GM21360 (cell line): Measurements from ENCODE around the gene NRG2.

Experiments used
- ATAC-seq: cut with Tn5 transposase; IDR thresholded peaks from one replicate; pipeline ENCODE4 v1.9.1; 2021; ENCODE audit warnings: mild to moderate bottlenecking, moderate library complexity; ENCODE audit not compliant: unreplicated experiment

The NRG2 gene

DNA sequence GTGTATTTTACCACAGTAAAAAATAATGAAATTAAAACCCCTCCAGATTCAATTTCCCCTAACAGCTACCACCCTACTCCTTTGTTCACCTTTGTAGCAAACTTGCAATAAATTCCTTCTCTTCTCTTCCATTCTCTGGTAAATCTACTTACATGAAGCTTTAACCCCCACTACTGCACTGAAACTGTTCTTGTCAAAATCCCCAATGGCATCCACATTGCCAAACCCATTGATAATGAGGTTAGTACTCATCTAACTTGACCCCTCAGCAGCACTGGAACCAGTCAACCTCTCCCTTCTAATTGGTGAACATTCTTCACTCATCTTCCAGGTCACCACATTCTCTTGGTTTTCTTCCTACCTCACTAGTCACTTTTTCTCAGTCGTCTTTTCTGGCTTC is 29.6 kb downstream of the NRG2 start:
- no peak for ATAC-seq

DNA sequence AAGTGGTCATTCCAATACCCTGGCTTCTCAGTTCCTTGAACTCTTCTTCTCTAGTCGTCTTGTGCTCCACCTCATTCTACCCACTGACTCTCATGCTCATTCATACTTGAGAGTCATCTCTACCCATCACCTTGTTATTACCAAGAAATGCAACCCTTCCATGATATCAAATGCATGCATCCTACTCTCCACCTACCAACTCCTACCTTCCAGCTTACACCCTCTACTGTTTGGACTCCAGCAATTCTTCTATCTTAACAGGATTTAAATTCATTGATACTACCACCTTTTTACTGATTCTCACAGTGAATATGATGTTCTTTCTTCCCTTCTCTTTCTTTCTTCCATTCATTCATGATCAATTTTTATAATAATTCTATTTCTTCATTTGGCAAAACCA is 30.7 kb downstream of the NRG2 start:
- ATAC-seq = no peak

DNA sequence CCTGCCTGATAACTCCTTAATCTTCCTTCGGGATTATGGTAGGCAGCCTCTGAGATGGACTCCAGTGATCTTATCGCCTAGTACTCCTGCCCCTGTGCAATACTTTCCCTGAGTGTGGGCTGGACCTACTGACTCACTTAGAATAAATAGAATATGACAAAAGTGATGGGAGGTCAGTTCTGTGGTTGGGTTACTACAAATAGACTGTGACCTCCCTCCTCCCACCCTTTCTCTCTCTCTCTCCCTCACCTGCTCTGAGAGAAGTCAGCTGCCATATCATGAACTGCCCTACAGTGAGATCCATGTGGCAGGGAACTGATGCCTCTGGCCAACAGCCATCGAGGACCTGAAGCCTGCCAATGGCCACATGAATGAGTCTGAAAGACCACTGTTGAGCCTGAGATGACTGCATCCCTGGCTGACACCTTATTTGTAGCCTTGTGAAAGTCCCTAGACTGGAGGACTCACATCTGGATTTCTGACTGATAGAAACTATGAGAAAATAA is 31.7 kb downstream of the NRG2 start:
- peak; percentile 82 for ATAC-seq

DNA sequence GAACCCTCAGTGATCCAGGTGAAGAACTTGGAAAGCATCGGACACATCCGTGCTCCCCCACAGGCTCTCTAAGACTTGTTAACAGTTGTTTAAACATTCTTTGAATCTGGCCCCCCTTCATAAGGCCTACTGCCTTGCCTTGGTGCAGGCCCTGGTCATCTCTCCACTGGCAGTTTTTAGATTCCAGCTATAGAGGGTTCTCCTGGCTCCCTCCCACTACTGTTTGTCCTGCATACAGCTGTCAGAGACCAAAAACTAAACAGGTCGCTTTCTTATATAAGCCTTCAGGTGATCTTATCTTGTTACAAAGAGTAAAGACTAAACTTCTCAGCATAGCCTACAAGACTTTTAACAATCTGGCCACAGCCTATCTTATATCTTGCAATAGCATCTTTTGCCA is 32.3 kb downstream of the NRG2 start:
- ATAC-seq = peak; percentile 11

DNA sequence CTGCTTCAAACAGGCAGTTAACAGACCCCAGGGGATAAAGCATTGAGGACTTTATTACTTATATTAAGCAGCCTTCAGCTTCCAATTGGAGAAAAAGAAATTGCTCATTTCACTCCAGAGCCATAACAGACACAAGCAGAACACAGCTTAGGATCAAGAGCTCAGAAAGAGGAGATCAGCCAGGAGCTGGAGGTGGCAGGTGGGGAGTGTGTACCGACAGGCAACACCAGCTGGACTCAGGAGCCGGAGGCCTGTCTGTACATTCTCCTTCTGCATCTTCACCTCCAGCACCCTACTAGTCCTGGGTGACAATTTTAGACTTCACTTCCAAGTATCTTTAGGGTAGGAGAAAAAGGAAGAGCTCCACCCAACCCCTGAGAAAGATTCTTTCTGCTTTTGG is 35.8 kb downstream of the NRG2 start:
- ATAC-seq = no peak

DNA sequence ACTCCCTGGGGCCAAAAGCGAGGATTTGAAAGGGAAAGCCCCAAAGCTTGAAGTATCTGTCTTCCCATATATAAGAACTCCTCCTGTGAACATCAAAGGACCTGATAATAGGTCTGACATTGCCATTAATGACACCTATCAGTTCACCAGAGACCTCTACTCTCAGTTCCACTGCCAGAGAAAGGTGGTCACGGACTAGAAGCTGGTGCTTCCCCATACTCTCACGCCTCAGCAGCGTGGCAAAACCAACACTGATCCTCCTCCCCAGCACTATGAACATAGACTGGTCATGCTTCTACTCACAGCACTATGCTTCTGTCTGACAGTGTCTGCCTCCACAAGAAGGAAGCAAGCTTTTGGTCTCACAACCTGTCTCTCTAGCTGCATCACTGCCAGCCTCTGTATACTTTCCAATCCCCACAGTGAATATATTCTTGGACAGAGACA is 37.9 kb downstream of the NRG2 start:
- peak; percentile 98 for ATAC-seq

DNA sequence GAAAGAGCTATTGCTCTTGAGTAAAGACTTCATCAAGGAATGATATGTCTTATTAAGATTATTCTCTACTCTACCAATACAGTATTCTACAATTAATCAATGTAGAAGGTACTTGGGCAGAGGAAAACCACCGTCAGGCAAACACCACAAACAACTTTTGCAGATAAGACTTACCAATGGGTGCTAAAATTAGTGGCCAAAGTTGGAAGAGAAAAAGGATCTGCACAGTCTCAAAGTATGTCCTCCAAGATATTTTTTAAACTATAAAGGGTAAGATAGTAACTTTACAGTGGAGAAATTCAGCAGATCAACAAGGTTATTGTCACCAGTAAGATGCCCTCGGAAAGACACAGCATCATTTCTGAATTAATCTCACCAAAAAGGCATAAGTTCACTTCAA is 38.9 kb downstream of the NRG2 start:
- ATAC-seq = no peak

DNA sequence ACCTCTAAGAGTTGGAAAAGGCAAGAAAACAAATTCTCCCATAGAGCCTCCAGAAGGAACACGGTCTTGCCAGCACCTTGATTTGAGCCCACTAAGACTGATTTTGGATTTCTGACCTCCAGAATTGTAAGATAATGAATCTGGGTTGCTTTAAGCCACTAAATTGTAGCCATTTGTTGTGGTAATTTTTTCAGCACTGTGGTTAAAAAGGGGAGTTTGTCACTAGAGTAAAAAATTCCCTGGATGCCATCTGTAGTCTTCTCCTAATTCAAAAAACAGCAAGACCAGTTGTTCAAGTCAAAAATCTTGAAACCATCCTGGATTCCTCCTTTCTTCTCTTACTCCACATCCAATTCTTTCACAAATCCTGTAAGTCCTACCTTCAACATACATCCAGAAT is 39.6 kb downstream of the NRG2 start:
- no peak for ATAC-seq

DNA sequence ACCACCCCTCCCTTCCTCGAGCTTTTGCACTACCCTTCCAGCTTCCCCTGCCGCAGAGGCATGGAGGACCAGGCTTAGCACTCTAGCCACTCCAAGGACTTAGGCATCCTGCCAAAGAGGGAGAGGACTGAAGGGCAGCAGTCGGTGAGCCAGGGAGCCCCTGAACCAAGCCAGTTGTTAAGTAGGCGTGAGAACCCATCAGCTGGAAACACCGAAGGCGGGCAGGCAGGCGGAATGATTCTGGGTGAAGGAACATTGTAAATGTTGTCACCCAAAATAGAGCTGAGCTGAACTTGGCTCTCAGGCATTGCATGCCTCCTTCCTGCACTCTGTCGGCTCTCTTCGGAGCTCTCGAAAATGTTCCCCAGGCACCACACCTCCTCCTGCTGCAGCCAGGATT is 42.8 kb downstream of the NRG2 start:
- ATAC-seq = no peak

DNA sequence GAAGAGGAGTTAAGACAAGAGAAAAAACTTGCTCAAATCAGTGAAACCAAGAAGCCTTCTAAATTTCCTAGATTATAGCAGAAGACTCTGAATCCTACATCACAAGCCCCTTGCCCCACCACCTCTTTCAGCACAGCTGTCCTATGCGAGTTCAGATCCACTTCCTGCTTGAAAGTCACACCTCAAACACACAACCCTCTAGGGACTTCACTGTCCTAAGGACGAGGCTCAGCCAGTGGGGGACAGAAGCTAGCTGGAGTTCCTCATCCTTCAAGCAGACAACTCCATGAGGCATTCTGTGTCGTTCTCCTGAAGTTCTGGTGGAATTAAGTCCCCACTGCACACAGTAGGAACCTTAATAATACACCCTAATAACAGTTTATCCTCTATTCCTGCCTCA is 44.3 kb downstream of the NRG2 start:
- no peak for ATAC-seq

DNA sequence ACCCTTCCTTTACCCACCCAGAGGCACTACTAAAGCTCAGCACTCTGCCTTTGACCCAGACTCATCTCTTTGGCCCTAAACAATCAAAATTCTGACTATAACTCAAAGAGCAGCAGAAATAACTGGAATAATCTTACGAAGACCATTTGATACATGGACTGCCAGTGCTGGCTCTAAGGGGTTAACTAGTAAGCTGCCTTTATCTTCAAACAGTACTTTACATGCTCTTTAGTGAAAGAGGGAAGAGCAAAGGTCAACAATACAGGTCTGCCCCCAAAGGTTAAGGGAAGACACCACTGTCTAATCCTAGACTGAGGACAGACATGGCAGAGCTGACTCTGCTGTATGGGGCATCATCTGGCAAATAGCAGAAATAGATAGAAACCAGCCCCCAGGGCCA is 45.8 kb downstream of the NRG2 start:
- ATAC-seq = no peak

DNA sequence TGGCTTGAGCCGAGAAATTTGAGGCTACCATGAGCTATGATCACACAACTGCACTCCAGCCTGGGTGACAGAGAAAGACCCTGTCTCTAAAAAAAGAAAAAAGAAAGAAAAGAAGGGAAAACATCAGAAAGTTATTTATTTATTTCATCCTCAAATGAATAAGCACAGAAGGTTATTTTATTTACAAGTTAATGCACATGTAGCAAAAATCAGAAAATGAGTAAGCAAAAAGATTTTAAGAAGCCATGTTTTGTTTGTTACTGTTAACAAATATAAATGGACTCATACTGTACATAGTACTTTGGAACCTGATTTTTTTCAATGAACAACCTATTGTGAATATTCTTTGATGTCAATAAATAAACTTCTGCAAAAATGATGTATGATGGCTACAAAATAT is 47.2 kb downstream of the NRG2 start:
- ATAC-seq = no peak

DNA sequence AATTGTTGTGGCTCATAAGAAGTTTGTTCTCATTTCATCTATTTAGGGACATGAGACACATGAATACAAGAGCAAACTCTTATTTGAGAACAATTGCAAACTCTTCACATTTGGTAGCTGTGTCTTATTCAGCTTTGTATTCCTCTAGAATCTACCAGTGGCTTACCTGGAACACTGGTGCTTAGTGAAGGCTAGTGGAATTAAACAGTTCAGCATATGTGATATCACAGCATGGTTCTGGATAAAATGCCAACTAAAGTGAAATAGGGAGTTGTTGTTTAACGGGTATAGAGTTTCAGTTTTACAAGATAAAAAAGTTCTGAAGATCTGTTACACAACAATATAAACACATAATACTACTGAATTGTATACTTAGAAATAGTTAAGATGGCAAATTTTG is 48.9 kb downstream of the NRG2 start:
- ATAC-seq = no peak

DNA sequence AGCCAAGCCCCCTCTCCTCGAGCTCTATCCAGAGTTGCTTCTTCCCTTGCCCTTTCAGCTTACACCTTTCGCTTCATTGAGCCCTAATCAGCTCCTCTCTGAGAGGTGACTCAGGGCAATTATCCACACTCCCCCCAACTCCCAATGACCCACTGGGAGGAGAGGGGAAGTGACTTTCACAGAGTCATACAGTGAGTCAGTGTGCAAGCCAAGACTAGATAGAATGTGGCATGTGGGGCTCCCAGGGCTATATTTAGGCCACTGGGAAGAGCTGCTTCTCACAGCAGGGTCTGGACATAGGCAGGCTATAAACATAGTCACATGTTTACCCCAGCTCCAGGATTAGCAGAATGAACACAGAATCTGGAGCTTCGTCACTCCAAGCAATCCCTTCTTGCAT is 57.4 kb downstream of the NRG2 start:
- ATAC-seq = no peak

DNA sequence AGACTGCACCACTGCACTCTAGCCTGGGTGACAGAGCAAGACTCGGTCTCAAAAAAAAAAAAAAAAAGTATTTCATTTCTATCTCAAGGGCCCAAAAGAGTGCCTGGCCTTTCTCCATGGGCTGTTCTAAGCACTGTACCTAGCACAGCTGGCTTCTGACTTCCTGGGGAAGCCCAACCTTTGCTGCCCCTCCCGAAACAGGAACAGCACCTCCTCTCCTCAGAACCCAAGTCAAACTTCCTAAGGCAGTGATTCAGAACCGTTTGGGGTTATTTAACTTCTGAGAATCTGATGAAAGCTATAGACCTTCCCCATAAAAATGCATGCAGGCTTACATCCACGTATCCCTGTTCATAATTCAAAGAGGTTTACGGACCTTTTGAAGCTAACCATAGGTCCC is 57.8 kb downstream of the NRG2 start:
- no peak for ATAC-seq

DNA sequence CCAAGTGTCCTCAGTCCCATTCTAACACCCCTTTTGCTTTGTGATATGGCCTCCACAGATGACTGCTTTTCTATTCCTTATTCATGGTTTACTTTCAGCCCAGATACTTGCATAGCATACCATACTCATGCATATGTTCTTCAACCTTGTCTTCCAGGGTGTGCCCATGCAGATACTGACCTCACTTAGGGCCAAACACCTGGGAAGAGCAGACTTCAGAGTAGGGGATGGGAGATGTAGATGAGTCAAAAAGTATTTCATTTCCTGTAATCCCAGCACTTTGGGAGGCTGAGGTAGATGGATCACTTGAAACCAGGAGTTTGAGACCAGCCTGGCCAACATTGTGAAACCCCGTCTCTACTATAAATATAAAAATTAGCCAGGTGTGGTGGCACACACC is 58.3 kb downstream of the NRG2 start:
- ATAC-seq = no peak

DNA sequence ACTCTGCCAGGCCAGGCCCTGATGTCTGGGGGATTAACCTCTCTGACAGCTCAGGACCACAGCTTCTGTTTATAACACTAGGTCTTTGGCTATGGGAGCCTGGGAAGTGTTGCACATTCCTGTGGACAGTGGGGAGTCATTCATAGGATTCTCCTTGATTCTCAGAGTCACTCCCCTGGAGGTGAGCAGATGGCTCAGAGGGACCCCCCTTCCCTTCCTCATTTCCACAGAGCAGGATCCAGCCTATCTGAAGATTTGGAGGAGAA is 60.2 kb downstream of the NRG2 start:
- ATAC-seq = no peak

DNA sequence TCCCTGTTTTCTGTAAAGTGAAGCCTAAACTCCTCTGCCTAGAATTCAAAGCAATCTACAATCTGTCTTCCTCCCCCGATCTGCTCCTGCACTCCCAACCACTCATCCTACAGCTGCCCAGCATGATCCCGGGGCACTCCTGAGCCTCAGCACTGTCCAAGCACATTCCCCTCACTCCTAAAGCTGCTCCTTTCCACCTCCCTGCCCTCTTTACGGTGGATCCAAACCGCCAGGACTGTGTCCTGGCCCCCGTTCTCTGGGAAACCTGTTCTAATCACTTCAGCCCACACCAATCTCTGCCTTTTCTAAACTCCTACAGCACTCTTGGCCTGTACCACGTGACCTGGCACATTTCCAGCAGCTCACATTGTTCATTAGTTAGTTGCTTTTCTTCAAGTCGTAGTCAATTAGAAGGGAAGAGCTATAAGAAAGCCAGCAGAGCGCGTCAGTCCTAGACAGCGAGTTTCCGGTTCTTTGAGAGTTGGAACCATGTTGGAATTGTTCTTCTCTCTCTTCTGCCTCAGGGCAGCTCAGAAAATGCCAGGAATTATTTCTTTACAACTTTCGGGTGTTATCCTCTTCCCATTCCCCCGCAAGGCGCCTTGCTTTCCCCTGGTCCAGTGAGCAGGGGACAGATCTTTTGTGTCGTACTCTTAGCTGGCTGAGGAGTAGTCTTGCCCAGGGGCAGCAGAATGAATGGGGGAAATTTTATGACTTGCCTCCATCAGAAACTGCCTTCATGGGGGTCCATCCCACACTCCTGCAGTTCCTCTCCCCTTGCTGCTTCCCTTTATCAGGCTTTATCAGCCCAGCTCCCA is 60.7 kb downstream of the NRG2 start:
- no peak for ATAC-seq

DNA sequence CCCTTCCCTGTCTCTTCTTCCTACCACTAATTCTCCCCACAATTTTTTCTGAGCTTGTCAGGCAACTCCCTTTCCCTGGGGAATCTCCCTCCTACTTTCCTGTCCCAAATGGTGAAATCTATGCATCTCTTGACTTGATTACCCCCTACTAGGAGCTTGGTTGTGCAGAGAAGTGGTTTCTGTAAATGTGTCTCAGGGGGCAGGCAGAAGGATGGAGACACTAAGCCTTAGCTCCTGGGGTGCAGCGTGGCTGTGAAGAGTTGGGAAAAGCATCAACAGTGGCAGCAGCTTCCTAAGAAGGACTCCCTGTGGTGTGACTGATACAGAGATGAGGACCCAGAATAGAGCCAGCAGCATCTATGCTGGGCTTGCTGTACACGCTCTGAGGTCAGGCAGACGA is 62.3 kb downstream of the NRG2 start:
- no peak for ATAC-seq

DNA sequence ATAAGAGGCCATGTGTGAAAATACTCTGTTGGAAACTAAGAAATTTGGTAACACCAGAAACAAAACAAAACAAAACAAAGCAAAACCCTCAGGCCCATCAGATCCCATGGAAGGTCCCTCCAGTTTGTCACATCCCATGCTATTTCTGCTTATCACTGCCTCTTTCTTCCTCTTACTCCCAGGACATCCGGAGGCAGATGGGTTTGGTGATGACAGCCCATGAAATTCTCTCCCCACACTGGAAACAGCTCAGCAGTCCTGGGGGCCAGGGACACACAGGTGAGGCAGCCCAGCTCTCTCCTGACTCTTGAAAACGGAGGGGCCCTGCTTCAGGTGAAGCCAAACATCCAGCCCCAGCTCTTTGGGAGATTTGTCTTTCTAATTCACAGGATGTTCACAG is 63.2 kb downstream of the NRG2 start:
- ATAC-seq = no peak

DNA sequence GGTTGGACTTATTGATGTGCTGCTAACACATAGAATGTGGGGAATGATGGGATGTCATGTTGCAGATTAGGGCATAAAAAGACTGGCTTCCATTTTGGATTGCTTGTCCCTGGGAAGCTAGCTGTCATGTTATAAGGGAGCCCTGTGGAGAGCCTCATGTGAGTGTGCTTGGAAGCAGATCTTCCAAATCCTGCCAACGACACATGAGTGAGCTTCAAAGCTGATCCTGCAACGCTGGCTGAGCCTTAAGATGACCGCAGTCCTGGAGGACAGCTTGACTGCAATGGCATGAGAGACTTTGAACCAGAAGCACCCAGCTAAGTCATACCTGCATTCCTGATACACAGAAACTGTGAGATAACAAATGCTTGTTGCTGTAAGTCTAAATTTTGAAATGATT is 63.6 kb downstream of the NRG2 start:
- no peak for ATAC-seq

DNA sequence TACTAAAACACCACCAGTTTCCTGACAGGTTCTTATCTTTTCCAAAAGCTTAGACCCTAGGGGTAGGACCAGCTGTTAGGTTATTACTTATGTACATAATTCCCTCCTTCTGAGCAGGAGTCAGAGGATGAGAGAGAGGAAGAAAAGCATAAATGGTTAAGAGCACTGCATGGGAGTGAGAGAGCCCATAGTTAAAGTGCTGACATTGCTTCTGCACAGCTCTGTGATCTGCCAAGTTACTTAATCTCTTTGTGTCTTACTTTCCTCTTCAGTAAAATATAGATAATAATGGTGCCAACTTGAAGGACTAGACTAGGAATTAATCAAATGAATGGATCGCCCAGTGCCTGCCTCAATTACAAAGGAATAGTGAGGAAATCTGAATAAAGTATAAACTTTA is 66.4 kb downstream of the NRG2 start:
- ATAC-seq = no peak

DNA sequence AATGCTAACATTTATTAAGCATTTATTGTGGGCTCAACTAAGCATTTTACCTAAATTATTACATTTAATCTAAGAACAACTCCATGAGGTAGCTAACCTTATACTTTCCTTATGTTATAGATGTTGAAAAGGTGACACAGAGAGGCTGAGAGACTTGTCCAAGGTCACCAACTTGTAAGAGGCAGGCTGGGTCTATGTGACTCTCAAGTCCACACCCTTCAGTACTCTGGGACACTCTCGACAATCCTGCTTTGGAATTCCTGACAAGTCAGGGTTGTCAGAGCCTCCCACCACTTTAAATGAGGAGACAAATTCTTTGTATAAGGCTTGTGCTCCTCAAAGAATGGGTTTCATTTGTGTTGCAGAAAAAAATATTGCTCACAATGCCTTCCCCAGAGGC is 67.2 kb downstream of the NRG2 start:
- ATAC-seq = no peak
